AML-193 (cell line): Measurements from ENCODE around the gene WDFY4.
A peak's percentile ranks its signal among the peaks of the same experiment; 100 is the strongest.

Experiments
- DNase-seq, 2 experiments: peaks; one replicate each; lab custom pipeline; 2025; lab: John Stamatoyannopoulos, UW

The WDFY4 gene

GRCh38 chr10:48656241-48656913, 28.3 kb upstream of the WDFY4 start:
- peak; percentile 83 to 84 for DNase-seq

- DNase-seq, result no peak
Observed at GRCh38 chr10:48656914-48657305, 27.8 kb upstream of the WDFY4 start.

- no peak for DNase-seq
Observed at GRCh38 chr10:48657416-48657815, 27.3 kb upstream of the WDFY4 start.

GRCh38 chr10:48658243-48658974, 26.3 kb upstream of the WDFY4 start:
- DNase-seq, result peak; percentile 38 to 55

GRCh38 chr10:48658975-48659269, 25.8 kb upstream of the WDFY4 start:
- no peak for DNase-seq

GRCh38 chr10:48659790-48660189, 24.9 kb upstream of the WDFY4 start:
- peak; percentile 49 to 53 for DNase-seq

GRCh38 chr10:48661441-48661840, 23.2 kb upstream of the WDFY4 start:
- DNase-seq, result no peak

- peak; percentile 49 to 64 for DNase-seq
Observed at GRCh38 chr10:48667960-48668590, 16.6 kb upstream of the WDFY4 start.

- DNase-seq, result no peak
Observed at GRCh38 chr10:48670978-48671913, 13.4 kb upstream of the WDFY4 start.

GRCh38 chr10:48671914-48672595, 12.6 kb upstream of the WDFY4 start:
- no peak for DNase-seq

GRCh38 chr10:48672596-48673265, 11.9 kb upstream of the WDFY4 start:
- no peak for DNase-seq

- DNase-seq, result no peak
Observed at GRCh38 chr10:48677625-48678024, 7.0 kb upstream of the WDFY4 start.

GRCh38 chr10:48678041-48678440, 6.6 kb upstream of the WDFY4 start:
- DNase-seq, result no peak

GRCh38 chr10:48681740-48682139, 2.9 kb upstream of the WDFY4 start:
- no peak for DNase-seq

GRCh38 chr10:48682265-48682664, 2.4 kb upstream of the WDFY4 start:
- DNase-seq, result no peak

GRCh38 chr10:48683424-48683823, 1.2 kb upstream of the WDFY4 start:
- DNase-seq, result no peak

GRCh38 chr10:48683868-48684267, 805 bp upstream of the WDFY4 start:
- no peak for DNase-seq

GRCh38 chr10:48684463-48684791, 246 bp upstream of the WDFY4 start:
- DNase-seq, result no peak

GRCh38 chr10:48685731-48686130, 1.1 kb downstream of the WDFY4 start:
- no peak for DNase-seq

GRCh38 chr10:48690791-48691660, 6.4 kb downstream of the WDFY4 start:
- DNase-seq, result no peak
